Subcutaneous adipose tissue (tissue), 4 donors: ENCODE results near the gene MOGAT1. TPM values are rescaled to one million over a fixed set of nuclear protein-coding genes. Genes with fewer than 3 reads are reported as not detected.

Experiments
- CTCF ChIP-seq: fragments of 450-650 bp; IDR thresholded peaks from one replicate; pipeline ENCODE4 v1.5.1; 2016; ENCODE audit warnings: low read depth, mild to moderate bottlenecking, control low read depth, antibody characterized with exemption, moderate library complexity
- total RNA-seq, 4 donors: library from RNA; depleted of rRNA; stranded (reverse); fragments of >200 nt; gene quantifications; one replicate each; pipeline ENCODE4 v1.1.0, GENCODE V29; 2016

MOGAT1 gene
- total RNA-seq, 4 donors from 2014 or later, result 2.8 to 2.9 TPM; not detected in 2

GRCh38 chr2:222703886-222704285, 32.4 kb downstream of the MOGAT1 start:
- TF ChIP-seq CTCF, result no peak

- TF ChIP-seq CTCF, result no peak
These were observed 35.2 kb downstream of the MOGAT1 start for GRCh38 chr2:222706616-222707015.

- TF ChIP-seq CTCF, result no peak
These were observed 35.7 kb downstream of the MOGAT1 start for GRCh38 chr2:222707102-222707688.

- no peak for TF ChIP-seq CTCF
These were observed 36.3 kb downstream of the MOGAT1 start for GRCh38 chr2:222707689-222708273.

- TF ChIP-seq CTCF, result no peak
These were observed 36.8 kb downstream of the MOGAT1 start for GRCh38 chr2:222708274-222708710.

- TF ChIP-seq CTCF, result no peak
These were observed 37.9 kb downstream of the MOGAT1 start for GRCh38 chr2:222709191-222709891.

- TF ChIP-seq CTCF, result no peak
These were observed 39.3 kb downstream of the MOGAT1 start for GRCh38 chr2:222710736-222711135.
